ENCODE measurements around the gene SEMA5A. TPM values are rescaled to one million over a fixed set of nuclear protein-coding genes. Genes with fewer than 3 reads are reported as not detected.

Gene SEMA5A
- total and polyA plus RNA-seq, 2 of the 8 experiments (the other 6 are each of a cell fraction or from before 2014, with no cell fraction given), result 5.3 to 8.9 TPM

GRCh38 chr5:9313751-9314150 is 232.1 kb downstream of the SEMA5A start:
- no peak overlapping the region for H3K14ac ChIP-seq (ENCODE audit: insufficient read length)
- POLR2A ChIA-PET (ENCODE audit: partially characterized antibody), result no interaction called here
- peak; percentile 72 for FAIRE-seq

More at GRCh38 chr5:9313751-9314150, 232.1 kb downstream of the SEMA5A start:
- Histone ChIP-seq H3K23ac (ENCODE audit: insufficient read length) (no peak overlapping the region), H3K4me1 (replicated peaks in 1 of 4; ENCODE audit: control insufficient read depth in 3 of 4, insufficient read depth in 4 of 4, low read length in 3 of 4) (no peaks in the 10 kb centered on the region), H2BK12ac (ENCODE audit: low read depth, low read length) (no peak overlapping the region), H3K4ac (replicated peaks; ENCODE audit: insufficient read length, low read depth, low read length) (no peak overlapping the region), H3K4me2 (ENCODE audit: insufficient read depth in 1 of 2, low read depth in 2 of 2, low read length in 2 of 2) (no peak overlapping the region), H3K56ac (replicated peaks; ENCODE audit: insufficient read length, low read depth, low read length) (no peak overlapping the region), H2BK15ac (ENCODE audit: low read length) (no peak overlapping the region), H3K4me3 (ENCODE audit: extremely low read depth in 1 of 4, insufficient read depth in 2 of 4, low read depth in 3 of 4, low read length in 4 of 4) (no peak overlapping the region), H3K9me3 (ENCODE audit: insufficient read depth in 2 of 2, low read depth in 1 of 2, low read length in 1 of 2) (no peaks in the 10 kb centered on the region), H2AK5ac (ENCODE audit: low read depth, low read length) (no peak overlapping the region), H4K5ac (ENCODE audit: insufficient read length, low read depth, low read length) (no peak overlapping the region), H3K36me3 (ENCODE audit: control insufficient read depth in 2 of 4, insufficient read depth in 4 of 4, low read length in 3 of 4) (no peaks in the 10 kb centered on the region), H3K9ac (replicated peaks in 1 of 4; ENCODE audit: extremely low read depth in 1 of 4, low read depth in 3 of 4, low read length in 3 of 4) (no peak overlapping the region), H3K18ac (ENCODE audit: extremely low read depth, low read length) (no peak overlapping the region), H4K91ac (replicated peaks; ENCODE audit: insufficient read length, low read length) (no peak overlapping the region), H3K23me2 (ENCODE audit: low read depth, low read length) (no peaks in the 10 kb centered on the region), H2BK5ac (ENCODE audit: low read depth, low read length) (no peak overlapping the region), H3K27me3 (replicated peaks in 1 of 4; ENCODE audit: control insufficient read depth in 3 of 4, extremely low read depth in 1 of 4, insufficient read depth in 3 of 4, low read length in 3 of 4) (no peaks in the 10 kb centered on the region), H2BK20ac (ENCODE audit: low read length) (no peak overlapping the region), H2AFZ (ENCODE audit: low read length) (no peak overlapping the region), H3K79me1 (ENCODE audit: low read depth, low read length) (no peaks in the 10 kb centered on the region), H3K79me2 (ENCODE audit: control insufficient read depth in 1 of 2, insufficient read depth in 2 of 2, low read length in 2 of 2) (no peaks in the 10 kb centered on the region), H3K27ac (ENCODE audit: low read depth, low read length) (no peak overlapping the region), H2BK120ac (replicated peaks; ENCODE audit: low read depth, low read length) (no peak overlapping the region), H4K8ac (ENCODE audit: extremely low read depth, insufficient read depth, low read length) (no peak overlapping the region), H4K20me1 (replicated peaks in 1 of 2; ENCODE audit: control insufficient read depth in 1 of 2, insufficient read depth in 2 of 2, low read length in 2 of 2) (no peaks in the 10 kb centered on the region)
- TF ChIP-seq BCL11A (IDR thresholded peaks at IDR 0.05; ENCODE audit: low read depth in 2 of 2, low read length in 2 of 2) (no peak), RAD21 (IDR thresholded peaks at IDR 0.05 in 1 of 2, conservative IDR thresholded peaks at IDR 0.05 in 1 of 2; ENCODE audit: low read depth in 2 of 2, low read length in 2 of 2) (peak; percentile 43 to 53; a peak in 3 of 4 replicates), CTCF (IDR thresholded peaks at IDR 0.05; ENCODE audit: control extremely low read depth in 1 of 3, insufficient read depth in 1 of 3, low read depth in 1 of 3, low read length in 3 of 3) (peak; percentile 38 to 65 (median 57)), POLR2A (IDR thresholded peaks at IDR 0.05; ENCODE audit: control extremely low read depth in 1 of 2, low read depth in 2 of 2, low read length in 2 of 2) (no peak)
- CTCF ChIA-PET (ENCODE audit: partially characterized antibody), result no interaction called here
- DNase-seq (ENCODE audit: low read depth in 1 of 2, low spot score in 2 of 2), result no peak

Data from H1 (cell line).